C4-2B (cell line): ENCODE data around the gene TRIM60.

Experiments
- ZFX ChIP-seq: fragments of 450-650 bp; IDR thresholded peaks from 2 replicates; pipeline ENCODE4 v1.6.1; 2017
- TF ChIP-seq, protein P1 (sequence below): fragments of 450-650 bp; conservative IDR thresholded peaks from 2 replicates; pipeline ENCODE4 v1.5.1; 2017; ENCODE audit warnings: mild to moderate bottlenecking

DNA sequence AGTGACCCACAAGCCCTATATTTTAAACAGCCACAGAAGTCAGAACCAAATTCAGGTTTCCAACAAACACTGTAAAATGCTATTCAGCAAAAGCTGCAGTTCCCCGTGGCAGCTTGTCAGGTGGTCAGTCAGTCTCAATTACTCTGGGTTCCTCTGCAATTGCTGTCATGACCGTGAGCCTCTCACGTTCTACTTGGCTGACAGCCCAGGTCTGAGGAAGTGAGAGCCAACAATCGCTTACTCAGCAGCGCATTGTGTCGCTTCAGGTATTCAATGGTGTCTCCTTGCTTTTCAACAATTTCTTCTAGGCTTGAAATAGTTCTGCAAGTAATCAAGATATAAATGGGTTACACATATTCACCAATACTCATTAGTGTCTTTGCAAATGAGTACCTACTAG, 47.7 kb downstream of the TRIM60 start:
- TF ChIP-seq, protein P1, sequence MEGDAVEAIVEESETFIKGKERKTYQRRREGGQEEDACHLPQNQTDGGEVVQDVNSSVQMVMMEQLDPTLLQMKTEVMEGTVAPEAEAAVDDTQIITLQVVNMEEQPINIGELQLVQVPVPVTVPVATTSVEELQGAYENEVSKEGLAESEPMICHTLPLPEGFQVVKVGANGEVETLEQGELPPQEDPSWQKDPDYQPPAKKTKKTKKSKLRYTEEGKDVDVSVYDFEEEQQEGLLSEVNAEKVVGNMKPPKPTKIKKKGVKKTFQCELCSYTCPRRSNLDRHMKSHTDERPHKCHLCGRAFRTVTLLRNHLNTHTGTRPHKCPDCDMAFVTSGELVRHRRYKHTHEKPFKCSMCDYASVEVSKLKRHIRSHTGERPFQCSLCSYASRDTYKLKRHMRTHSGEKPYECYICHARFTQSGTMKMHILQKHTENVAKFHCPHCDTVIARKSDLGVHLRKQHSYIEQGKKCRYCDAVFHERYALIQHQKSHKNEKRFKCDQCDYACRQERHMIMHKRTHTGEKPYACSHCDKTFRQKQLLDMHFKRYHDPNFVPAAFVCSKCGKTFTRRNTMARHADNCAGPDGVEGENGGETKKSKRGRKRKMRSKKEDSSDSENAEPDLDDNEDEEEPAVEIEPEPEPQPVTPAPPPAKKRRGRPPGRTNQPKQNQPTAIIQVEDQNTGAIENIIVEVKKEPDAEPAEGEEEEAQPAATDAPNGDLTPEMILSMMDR, result no peak
- no peak for TF ChIP-seq ZFX
